Sigmoid colon (tissue), 3 donors: Measurements from ENCODE around the gene TIMM23B.
"Not testable (repeated sequence)": the region's sequence is repeated elsewhere in the genome, so short reads cannot be mapped to it uniquely, and the experiment has no call there.

Experiments used
- CTCF ChIP-seq, 4 experiments: fragments of 450-650 bp in 3 of 4; fragments of 200-600 bp in 1 of 4; IDR thresholded peaks; one replicate each; pipeline ENCODE4 v1.5.1; 2016 to 2019; ENCODE audit warnings: antibody characterized with exemption in 4 of 4, mild to moderate bottlenecking in 3 of 4, moderate library complexity in 2 of 4
- POLR2A ChIP-seq, 2 donors: fragments of 450-650 bp; IDR thresholded peaks; one replicate each; pipeline ENCODE4 v1.6.1; 2016; ENCODE audit warnings: antibody characterized with exemption in 2 of 2, mild to moderate bottlenecking in 2 of 2, moderate library complexity in 2 of 2

GRCh38 chr10:49995321-49995720 lies 53.5 kb downstream of the TIMM23B start:
- not testable (repeated sequence) for TF ChIP-seq CTCF, POLR2A (IDR thresholded peaks at IDR 0.05)
